Nephron progenitor cell (in vitro differentiated cells): Measurements from ENCODE around the gene FLNC.

ENCODE experiments used
- DNase-seq: peaks from one replicate; pipeline ENCODE4 v3.0.0; 2021
- H3K27ac Mint-ChIP-seq: 2 replicates; pipeline ENCODE4 v1.8.0; 2021; ENCODE audit warnings: mild to moderate bottlenecking, moderate library complexity, mixed read lengths
- H3K27me3 Mint-ChIP-seq: 2 replicates; pipeline ENCODE4 v1.8.0; 2021; ENCODE audit warnings: mild to moderate bottlenecking, low read depth, mixed read lengths; ENCODE audit not compliant: poor library complexity
- H3K36me3 Mint-ChIP-seq: 2 replicates; pipeline ENCODE4 v1.8.0; 2021; ENCODE audit warnings: low read depth, mixed read lengths
- H3K4me1 Mint-ChIP-seq: 2 replicates; pipeline ENCODE4 v1.8.0; 2021; ENCODE audit warnings: mixed read lengths
- H3K4me3 Mint-ChIP-seq: 2 replicates; pipeline ENCODE4 v1.8.0; 2021; ENCODE audit warnings: mild to moderate bottlenecking, moderate library complexity, mixed read lengths
- H3K9me3 Mint-ChIP-seq: 2 replicates; pipeline ENCODE4 v1.8.0; 2021; ENCODE audit warnings: mild to moderate bottlenecking, moderate library complexity, mixed read lengths
- TF ChIP-seq, protein P1 (sequence below): fragments of 200-600 bp; sonication (generic); IDR thresholded peaks from 2 replicates; pipeline ENCODE4 v1.5.0; 2021; ENCODE audit warnings: antibody characterized with exemption

Gene FLNC

DNA sequence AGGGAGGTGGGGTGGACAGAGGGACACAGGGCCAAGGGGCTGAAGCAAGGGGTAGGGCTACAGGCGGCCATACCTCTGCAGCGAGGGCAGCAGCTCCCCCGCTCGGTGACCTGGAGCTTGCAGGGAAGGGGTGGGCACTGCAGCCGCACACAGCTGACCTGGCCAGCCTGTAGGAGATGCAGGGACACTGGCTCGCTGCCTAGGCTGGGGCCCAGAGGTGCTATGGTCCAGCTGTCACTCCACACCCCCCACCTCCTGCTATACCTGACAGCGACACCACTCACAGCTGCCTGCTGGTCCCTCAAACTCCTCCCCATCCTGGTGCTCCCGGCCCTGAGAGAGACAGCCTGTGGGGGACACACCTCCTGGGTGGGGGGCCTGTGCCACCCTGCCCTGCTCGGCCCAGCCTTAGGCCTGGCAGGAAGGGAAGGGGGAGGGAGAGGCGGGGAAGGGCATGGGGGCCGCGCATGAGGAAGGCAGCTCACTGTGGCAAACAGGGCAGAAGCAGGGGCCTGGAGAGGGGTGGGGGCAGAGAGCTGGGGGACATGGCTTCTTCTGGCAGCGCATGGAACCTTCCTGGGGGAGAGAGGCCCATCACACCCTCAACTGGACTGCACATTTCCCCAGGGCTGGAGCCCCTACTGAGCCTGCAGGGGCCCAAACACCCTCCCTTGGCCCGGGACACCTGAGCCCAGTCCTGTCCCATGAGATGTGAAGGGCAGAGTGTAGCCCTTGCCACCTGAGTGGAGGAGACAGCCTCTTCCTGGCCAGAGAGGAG lies 56.4 kb downstream of the FLNC start:
- Mint-ChIP-seq H3K4me3 (no peak overlapping the region), H3K9me3 (no peaks in the 10 kb centered on the region), H3K36me3 (peaks cover 6% of the 10 kb centered on the region), H3K27me3 (peaks cover 17% of the 10 kb centered on the region), H3K4me1 (peaks cover 21% of the 10 kb centered on the region), H3K27ac (no peak overlapping the region)
- DNase-seq: no peak
- TF ChIP-seq, protein P1, sequence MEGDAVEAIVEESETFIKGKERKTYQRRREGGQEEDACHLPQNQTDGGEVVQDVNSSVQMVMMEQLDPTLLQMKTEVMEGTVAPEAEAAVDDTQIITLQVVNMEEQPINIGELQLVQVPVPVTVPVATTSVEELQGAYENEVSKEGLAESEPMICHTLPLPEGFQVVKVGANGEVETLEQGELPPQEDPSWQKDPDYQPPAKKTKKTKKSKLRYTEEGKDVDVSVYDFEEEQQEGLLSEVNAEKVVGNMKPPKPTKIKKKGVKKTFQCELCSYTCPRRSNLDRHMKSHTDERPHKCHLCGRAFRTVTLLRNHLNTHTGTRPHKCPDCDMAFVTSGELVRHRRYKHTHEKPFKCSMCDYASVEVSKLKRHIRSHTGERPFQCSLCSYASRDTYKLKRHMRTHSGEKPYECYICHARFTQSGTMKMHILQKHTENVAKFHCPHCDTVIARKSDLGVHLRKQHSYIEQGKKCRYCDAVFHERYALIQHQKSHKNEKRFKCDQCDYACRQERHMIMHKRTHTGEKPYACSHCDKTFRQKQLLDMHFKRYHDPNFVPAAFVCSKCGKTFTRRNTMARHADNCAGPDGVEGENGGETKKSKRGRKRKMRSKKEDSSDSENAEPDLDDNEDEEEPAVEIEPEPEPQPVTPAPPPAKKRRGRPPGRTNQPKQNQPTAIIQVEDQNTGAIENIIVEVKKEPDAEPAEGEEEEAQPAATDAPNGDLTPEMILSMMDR: no peak

DNA sequence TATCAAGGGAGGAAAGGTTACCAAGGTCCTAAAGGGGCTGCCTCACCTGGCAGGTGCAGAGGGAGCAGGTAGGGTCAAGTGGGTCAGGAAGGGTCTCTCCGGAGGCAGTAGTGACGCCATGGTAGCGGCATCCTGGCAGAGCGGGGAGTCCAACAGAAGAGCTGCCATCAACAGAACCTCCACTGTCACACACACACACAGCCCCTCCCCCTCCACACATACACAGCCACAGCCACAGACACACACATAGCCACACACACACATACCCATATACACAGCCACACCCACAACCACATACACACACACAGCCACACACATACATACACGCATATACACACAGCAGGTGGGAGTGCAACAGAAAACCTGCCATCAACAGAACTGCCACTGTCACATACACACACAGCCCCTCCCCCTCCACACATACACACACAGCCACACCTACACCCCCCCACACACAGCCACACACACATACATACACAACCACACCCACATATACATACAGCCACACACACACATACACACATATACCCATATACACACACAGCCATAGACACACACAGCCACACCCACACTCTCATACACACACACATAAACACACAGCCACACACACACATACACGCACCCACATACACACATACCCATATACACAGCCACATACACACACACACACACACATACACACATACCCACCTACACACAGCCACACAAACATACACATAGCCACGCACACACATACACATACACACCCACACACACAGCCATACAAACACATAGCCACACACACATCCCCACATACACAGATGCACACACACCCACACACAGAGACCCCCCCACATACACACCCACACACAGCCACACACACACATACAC lies 57.2 kb downstream of the FLNC start:
- no peaks in the 10 kb centered on the region for H3K9me3 Mint-ChIP-seq
- TF ChIP-seq, protein P1: no peak
- H3K27me3 Mint-ChIP-seq: peaks cover 21% of the 10 kb centered on the region
- no peak overlapping the region for H3K4me3 Mint-ChIP-seq
- no peak for DNase-seq
- peaks cover 6% of the 10 kb centered on the region for H3K36me3 Mint-ChIP-seq
- H3K27ac Mint-ChIP-seq: no peak overlapping the region
- peaks cover 21% of the 10 kb centered on the region for H3K4me1 Mint-ChIP-seq

DNA sequence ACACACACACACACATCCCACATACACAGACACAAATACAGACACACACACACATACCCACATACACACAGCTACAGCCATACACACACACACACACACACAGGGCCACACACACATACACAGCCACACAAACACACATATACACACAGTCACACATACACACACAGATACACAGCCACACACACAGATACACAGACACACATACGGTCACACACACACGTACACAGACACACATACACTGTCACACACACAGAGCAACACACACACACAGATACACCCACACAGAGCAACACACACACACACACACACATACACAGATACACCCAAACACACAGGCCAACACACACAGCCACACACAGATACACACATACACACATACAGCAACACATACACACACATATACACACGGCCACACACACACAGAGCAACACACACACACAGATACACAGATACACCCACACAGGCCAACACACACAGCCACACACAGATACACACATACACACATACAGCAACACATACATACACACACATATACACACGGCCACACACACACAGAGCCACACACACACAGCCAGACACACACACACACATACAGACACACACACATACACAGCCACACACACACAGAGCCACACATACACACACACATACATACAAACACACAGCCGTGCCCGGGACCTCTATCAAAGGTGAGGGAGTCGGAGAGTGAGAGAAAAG lies 58.0 kb downstream of the FLNC start:
- no peak for DNase-seq
- H3K36me3 Mint-ChIP-seq: peaks cover 6% of the 10 kb centered on the region
- no peak overlapping the region for H3K4me3 Mint-ChIP-seq
- TF ChIP-seq, protein P1: no peak
- H3K27ac Mint-ChIP-seq: no peak overlapping the region
- peaks cover 21% of the 10 kb centered on the region for H3K27me3 Mint-ChIP-seq
- H3K9me3 Mint-ChIP-seq: no peaks in the 10 kb centered on the region
- peaks cover 21% of the 10 kb centered on the region for H3K4me1 Mint-ChIP-seq

DNA sequence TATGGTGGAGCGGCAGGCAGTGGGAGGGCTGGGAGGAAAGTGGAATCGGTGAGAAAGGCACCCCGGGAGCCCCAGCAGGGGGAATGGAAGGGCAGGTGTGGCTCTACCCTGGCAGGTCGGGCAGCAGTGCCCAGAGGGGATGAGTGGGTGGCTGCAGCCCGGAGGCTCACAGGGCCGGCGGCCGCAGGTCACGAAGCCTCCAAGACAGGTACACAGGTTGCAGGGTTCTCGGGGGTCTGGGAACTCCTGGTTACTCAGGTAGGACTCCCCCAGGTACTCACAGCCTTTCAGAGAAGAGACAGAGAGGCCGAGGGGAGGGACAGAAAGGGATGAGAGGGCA lies 58.5 kb downstream of the FLNC start:
- no peak overlapping the region for H3K27ac Mint-ChIP-seq
- peaks cover 21% of the 10 kb centered on the region for H3K27me3 Mint-ChIP-seq
- TF ChIP-seq, protein P1: no peak
- peaks cover 17% of the 10 kb centered on the region for H3K4me1 Mint-ChIP-seq
- H3K9me3 Mint-ChIP-seq: no peaks in the 10 kb centered on the region
- peaks cover 6% of the 10 kb centered on the region for H3K36me3 Mint-ChIP-seq
- H3K4me3 Mint-ChIP-seq: no peak overlapping the region
- no peak for DNase-seq

DNA sequence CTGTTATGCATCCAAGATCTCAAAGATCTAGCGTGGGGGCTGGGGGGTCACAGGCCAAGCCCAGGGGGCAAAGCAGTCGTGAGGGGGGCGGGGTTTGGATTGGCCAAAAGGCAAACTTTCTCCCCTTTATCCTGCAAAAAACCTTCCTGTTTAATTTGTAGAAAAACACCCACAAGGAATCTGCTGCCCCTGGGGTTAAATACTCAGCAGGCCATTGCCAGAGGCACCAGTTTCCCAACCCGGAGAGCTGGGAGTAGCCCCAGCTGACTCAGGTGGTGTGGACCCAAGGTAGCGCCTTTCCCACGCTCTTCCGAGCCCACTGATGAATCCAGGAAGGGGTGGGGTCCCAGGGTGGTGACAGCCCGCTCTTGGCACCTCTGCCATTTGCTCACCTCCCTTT lies 58.9 kb downstream of the FLNC start:
- Mint-ChIP-seq H3K27ac (no peak overlapping the region), H3K4me3 (no peak overlapping the region), H3K9me3 (no peaks in the 10 kb centered on the region), H3K36me3 (peaks cover 6% of the 10 kb centered on the region), H3K27me3 (peaks cover 21% of the 10 kb centered on the region), H3K4me1 (peaks cover 13% of the 10 kb centered on the region)
- DNase-seq: no peak
- TF ChIP-seq, protein P1: no peak
